Adipocyte (in vitro differentiated cells): ENCODE measurements around the gene ELF3.
"Not testable (repeated sequence)": the region's sequence is repeated elsewhere in the genome, so short reads cannot be mapped to it uniquely, and the experiment has no call there.

Experiments used
- DNase-seq: peaks from one replicate; pipeline ENCODE4 v3.0.0-alpha.2; 2015; ENCODE audit warnings: low read depth
- H3K27me3 ChIP-seq: replicated peaks from 2 replicates; pipeline ENCODE4 v1.7.0; 2013; ENCODE audit warnings: mild to moderate bottlenecking, low read length, moderate library complexity; ENCODE audit not compliant: control insufficient read depth, insufficient read depth
- H3K36me3 ChIP-seq: 2 replicates; pipeline ENCODE4 v1.7.0; 2013; ENCODE audit warnings: low read length, mild to moderate bottlenecking, moderate library complexity; ENCODE audit not compliant: control insufficient read depth, insufficient read depth, severe bottlenecking
- H3K4me1 ChIP-seq: 2 replicates; pipeline ENCODE4 v1.7.0; 2013; ENCODE audit warnings: mild to moderate bottlenecking, low read length, moderate library complexity; ENCODE audit not compliant: control insufficient read depth, insufficient read depth
- H3K4me3 ChIP-seq: 2 replicates; pipeline ENCODE4 v1.7.0; 2013; ENCODE audit warnings: mild to moderate bottlenecking, low read length, moderate library complexity
- H3K9ac ChIP-seq: 2 replicates; pipeline ENCODE4 v1.7.0; 2013; ENCODE audit warnings: mild to moderate bottlenecking, low read length, moderate library complexity
- H3K9me3 ChIP-seq: 2 replicates; pipeline ENCODE4 v1.7.0; 2013; ENCODE audit warnings: mild to moderate bottlenecking, low read length, moderate library complexity; ENCODE audit not compliant: control insufficient read depth

The ELF3 gene

DNA sequence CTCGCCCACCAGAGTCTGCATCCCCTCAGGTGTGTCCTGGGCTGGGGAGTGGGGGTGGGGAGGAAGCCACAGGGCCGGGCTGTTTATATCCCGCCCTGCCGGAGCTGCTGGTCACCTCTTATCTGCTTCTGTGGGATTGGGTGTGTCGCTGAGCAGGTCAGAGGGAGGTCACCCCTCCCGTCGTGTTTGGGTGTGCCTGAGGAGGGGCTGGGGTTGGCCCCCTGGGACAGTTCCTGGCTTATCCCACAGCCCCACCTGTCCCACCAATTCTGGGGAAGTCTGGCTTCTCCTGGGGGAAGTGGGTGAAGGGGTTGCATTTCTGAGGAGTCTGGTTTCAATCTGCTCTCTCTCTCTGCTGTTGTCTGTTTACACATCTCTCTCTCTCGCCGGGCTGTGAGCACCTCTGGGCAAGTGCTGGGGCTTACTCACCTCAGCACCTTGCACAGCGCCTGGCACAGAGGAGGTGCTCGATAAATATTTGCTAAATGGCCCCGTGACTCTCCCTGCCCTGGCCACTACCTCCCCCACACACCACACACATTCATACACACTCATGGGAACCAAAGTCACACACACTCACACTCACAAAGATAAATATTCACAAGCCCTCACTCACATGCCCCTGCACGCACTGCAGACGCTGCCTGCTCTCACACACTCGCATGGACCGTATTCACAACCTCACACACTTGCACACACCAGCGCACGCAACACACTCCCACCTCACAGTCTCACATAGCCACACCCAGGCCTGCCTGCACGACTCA is 8.3 kb downstream of the ELF3 start:
- Histone ChIP-seq H3K4me3 (no peak overlapping the region), H3K4me1 (no peaks in the 10 kb centered on the region), H3K27me3 (peaks cover 3% of the 10 kb centered on the region), H3K9ac (no peak overlapping the region), H3K36me3 (no peaks in the 10 kb centered on the region), H3K9me3 (no peaks in the 10 kb centered on the region)
- no peak for DNase-seq

DNA sequence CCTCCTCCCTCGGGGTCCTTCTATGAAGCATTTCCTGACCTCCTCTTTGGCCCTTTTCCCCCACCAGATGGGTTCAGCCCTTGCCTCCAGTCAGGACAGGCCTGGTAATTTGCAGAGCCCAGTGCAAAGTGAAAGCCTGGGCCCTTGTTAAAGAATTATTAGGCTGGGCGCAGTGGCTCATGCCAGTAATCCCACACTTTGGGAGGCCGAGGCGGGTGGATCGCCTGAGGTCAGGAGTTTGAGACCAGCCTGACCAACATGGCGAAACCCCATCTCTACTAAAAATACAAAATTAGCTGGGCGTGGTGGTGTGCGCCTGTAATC is 8.8 kb downstream of the ELF3 start:
- H3K27me3 ChIP-seq, DNase-seq, H3K36me3 ChIP-seq, H3K9ac ChIP-seq, H3K4me3 ChIP-seq, H3K9me3 ChIP-seq, H3K4me1 ChIP-seq: not testable (repeated sequence)

DNA sequence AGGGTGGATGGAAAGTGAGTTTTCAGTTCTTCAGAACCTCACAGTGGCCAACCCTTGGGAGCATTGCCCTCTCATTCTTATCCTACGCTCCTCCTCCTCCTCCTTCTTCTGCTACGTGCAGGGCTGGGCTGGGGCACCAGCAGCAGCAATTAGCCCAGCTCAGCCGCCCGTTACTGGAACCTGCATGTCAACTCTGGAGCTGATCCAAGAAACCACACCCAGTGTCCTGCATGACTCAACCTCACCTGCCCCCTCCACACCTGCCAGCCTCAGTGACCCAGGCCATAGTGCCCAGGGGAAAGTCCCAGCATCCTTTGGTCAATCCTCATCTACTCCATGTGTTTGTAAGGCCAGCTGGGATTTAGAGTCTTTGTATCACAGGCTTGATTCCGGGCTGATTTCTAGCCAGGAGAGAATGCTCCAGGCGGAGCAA is 12.6 kb downstream of the ELF3 start:
- Histone ChIP-seq H3K4me1 (no peaks in the 10 kb centered on the region), H3K27me3 (peaks cover 3% of the 10 kb centered on the region), H3K9ac (no peak overlapping the region), H3K4me3 (no peak overlapping the region), H3K36me3 (no peaks in the 10 kb centered on the region), H3K9me3 (no peaks in the 10 kb centered on the region)
- DNase-seq: no peak

DNA sequence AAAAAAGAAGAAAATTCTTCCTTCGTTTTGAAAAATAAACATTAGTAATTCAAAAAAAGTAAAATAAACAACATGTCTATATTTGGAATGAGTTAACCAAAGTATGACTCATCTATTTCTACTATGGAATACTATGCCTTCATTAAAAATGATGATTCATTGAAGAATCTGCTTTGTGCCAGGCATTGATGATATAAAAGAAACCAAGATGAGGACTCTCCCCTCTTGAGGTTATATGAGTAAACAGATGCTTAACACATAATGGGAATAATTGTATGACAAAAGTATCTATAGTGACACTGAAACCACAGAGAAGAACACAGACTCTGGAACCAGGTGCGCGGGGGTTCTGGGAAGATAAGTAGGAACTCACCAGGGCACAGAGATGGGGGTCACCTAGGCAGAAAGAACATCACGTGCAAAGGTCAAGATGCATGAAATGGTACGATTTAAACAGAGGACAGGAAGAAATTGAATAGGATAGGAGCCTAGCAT is 18.8 kb downstream of the ELF3 start:
- H3K4me1 ChIP-seq: peaks cover 5% of the 10 kb centered on the region
- no peaks in the 10 kb centered on the region for H3K36me3 ChIP-seq
- DNase-seq: peak; percentile 86
- H3K9ac ChIP-seq: no peak overlapping the region
- no peak overlapping the region for H3K4me3 ChIP-seq
- no peaks in the 10 kb centered on the region for H3K9me3 ChIP-seq
- H3K27me3 ChIP-seq: no peaks in the 10 kb centered on the region

DNA sequence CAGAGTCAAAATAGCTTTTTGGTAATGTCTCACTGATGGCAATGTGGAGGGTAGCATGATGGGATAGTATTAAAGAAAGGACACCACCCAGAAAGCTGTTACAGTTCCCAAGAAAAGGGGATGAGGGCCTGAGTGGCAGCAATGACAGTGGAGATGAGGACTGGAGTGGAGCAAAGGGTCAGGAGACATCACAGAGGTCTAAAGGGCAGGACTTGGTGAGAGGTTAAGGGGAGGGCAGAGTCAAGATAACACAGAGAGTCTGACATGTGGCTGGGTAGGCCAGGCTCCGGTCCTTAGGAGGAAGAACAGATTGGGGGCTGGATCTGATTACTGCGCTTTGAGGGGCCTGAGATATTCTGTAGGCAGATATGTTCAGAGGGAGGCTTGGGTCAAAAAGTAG is 19.3 kb downstream of the ELF3 start:
- Histone ChIP-seq H3K4me1 (peaks cover 9% of the 10 kb centered on the region), H3K36me3 (no peaks in the 10 kb centered on the region), H3K9ac (no peak overlapping the region), H3K9me3 (no peaks in the 10 kb centered on the region), H3K4me3 (no peak overlapping the region), H3K27me3 (no peaks in the 10 kb centered on the region)
- DNase-seq: no peak

DNA sequence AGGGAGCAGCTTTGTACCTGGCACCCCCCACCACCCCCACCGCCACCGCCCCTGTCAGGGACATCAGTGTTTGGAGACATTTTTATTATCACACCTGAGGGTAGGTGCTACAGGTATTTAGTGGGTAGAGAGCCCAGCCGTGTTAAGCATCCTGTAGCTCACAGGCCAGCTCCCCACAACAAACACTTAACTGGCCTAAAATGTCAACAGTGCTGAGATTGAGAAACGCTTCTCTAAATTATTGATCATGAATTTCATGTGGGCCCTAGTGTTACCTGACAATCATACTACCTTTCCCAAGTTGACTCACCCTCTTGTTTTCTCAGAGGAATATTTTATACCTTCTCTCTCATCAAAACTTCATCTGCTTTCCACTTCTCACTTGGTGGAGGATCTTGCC is 21.4 kb downstream of the ELF3 start:
- no peak for DNase-seq
- Histone ChIP-seq H3K36me3 (no peaks in the 10 kb centered on the region), H3K9me3 (no peaks in the 10 kb centered on the region)

DNA sequence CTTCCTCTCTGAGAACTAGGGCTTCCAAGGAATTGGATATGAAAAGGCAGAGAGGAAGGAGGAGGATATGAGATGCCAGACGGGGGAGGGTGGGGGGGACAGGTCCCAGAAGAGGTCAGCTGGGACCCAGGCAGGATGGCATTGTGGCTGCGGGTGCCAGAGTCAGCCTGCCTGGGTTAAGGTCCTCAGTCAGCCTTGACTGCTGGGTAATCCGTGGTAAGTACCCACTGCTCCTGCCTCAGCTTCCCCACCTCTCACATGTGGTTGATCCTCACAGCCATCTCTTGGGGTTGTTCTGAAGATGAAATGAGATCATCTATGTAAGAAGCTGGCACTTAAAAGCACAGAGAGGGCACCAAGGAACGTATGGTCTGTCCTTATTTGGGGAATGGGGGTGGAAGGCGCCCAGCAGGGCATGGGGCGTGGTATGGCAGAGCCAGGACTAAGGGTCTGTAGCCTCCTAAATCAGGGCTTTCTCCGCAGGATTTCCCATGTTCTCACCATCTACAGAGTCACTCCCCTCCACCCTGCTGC is 23.8 kb downstream of the ELF3 start:
- Histone ChIP-seq H3K4me3 (no peak overlapping the region), H3K9ac (no peak overlapping the region), H3K36me3 (no peaks in the 10 kb centered on the region), H3K4me1 (peaks cover 12% of the 10 kb centered on the region), H3K27me3 (no peaks in the 10 kb centered on the region), H3K9me3 (no peaks in the 10 kb centered on the region)
- no peak for DNase-seq

More for the DNA sequence above, 21.4 kb downstream of the ELF3 start:
- peaks cover 14% of the 10 kb centered on the region for H3K4me1 ChIP-seq
- H3K9ac ChIP-seq: no peak overlapping the region
- no peak overlapping the region for H3K4me3 ChIP-seq
- no peaks in the 10 kb centered on the region for H3K27me3 ChIP-seq

DNA sequence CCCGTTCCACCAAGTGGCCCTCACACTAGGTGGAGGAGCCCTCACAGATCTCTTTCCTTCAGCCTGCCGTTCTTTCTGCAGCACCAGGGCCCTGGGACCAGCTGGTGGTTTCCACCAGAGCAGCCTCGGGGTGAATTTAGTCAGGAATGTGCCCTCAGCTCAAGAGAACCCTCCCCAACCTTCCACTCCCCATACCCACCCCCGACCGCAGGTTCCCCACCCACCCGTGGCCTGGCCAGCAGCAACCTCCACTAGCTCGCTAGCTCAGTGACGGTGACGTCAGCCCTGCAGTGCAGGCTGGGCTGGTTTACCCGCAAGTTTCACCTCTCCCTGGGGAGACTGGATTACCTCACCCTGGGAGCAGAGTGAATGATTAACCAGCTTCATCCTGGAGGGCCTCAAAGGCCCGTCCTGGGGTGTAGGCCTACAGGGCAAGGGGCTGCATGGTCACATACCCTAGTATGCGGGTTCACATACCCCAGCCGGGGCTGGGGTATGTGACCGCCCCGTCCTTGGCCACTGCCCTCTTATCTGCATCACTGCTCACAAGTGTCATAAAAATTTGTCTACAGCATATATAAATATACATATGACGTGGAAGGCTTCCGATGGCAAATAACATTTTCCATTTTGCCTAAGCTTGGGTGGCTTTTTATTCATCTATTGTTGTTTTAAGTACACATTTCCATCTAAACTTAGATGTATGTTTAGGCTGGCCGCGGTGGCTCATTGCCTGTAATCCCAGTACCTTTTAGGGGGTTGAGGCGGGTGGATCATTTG is 24.5 kb downstream of the ELF3 start:
- DNase-seq: peak; percentile 98
- Histone ChIP-seq H3K36me3 (no peaks in the 10 kb centered on the region), H3K27me3 (no peaks in the 10 kb centered on the region), H3K4me3 (no peak overlapping the region), H3K9me3 (no peaks in the 10 kb centered on the region), H3K4me1 (peaks cover 9% of the 10 kb centered on the region), H3K9ac (no peak overlapping the region)

DNA sequence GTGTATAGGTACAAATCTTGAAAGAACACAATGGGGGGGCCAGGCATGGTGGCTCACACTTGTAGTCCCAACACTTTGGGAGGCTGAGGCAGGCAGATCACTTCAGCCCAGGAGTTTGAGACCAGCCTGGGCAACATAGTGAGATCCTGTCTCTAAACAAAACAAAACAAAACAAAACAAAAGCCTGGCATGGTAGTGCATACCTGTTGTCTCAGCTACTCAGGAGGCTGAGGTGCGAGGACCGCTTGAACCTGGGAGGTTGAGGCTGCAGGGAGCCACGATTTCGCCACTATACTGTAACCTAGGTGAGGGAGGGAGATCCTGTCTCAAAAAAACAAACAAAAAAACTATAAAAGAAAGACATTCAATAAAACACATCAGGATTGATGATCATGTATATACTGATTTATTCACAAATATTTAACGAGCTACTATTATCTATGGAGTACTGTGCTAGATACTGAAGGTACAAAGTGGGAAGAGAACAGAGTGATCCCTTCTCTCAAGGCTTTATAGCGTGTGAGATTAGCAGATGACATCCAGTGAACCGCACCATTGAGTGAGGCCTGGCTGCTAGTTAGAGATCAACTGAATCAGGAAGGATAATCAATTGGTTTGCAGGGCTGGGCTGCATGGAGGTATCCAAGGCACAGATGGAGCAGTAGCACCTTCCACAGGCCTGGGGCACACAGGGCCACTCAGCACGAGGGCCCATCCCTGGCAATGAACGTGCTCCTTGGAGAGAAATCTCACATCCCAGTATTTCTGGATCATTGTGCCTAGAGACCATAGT is 26.4 kb downstream of the ELF3 start:
- Histone ChIP-seq H3K36me3 (no peaks in the 10 kb centered on the region), H3K4me3 (no peak overlapping the region), H3K9me3 (no peaks in the 10 kb centered on the region), H3K4me1 (peaks cover 9% of the 10 kb centered on the region), H3K9ac (no peak overlapping the region), H3K27me3 (no peaks in the 10 kb centered on the region)
- no peak for DNase-seq

DNA sequence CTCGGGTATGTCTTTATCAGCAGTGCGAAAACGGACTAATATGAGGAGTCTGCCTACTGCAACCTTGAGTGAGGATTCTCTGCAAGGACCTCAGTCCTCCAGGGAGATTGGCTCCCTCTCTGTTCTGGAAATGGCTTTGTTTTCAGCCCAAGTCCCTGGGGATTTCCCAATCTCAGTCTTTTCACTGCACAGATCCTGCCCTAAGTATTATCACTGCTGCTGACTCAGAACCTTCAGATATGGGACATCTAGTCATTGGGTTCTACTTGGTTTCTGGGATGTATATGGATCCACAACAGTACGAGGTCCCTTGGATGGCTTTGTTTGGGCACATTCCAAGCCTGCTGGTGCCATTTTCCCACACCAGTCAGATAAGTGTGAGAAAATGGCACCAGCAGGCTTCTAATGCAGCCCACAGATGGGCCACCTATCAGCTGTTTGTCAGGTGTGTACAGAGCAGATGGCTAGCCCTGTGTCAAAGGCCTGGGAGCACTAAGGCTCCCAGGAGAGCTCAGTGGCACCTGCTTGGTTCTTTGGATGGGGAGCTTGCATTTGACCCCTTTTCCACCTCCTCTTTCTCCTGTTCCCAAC is 27.4 kb downstream of the ELF3 start:
- Histone ChIP-seq H3K4me3 (no peak overlapping the region), H3K9ac (no peak overlapping the region)

More for the DNA sequence above, 27.4 kb downstream of the ELF3 start:
- Histone ChIP-seq H3K4me1 (peaks cover 9% of the 10 kb centered on the region), H3K9me3 (no peaks in the 10 kb centered on the region), H3K27me3 (no peaks in the 10 kb centered on the region), H3K36me3 (no peaks in the 10 kb centered on the region)
- DNase-seq: peak; percentile 19
